T-cell (primary cell): ENCODE data around the gene EML6. TPM values are rescaled to one million over a fixed set of nuclear protein-coding genes. Genes with fewer than 3 reads are reported as not detected.

Experiments used
- ATAC-seq, 4 experiments: fragments of 200-7000 bp in 3 of 4; fragments of 150-1000 bp in 1 of 4; cut with Tn5 transposase; replicated peaks in 1 of 4; 1 replicate in 3 of 4; 2 replicates in 1 of 4; pipeline ENCODE4 v1.10.0; 2021; ENCODE audit warnings: moderate library complexity in 3 of 4, mild to moderate bottlenecking in 2 of 4, moderate number of reproducible peaks in 1 of 4
- CTCF ChIA-PET, 2 donors: fragments of 300-600 bp; sonication (Branson Sonifier 250); formaldehyde crosslinking; loops; one replicate each; lab custom pipeline; 2022; ENCODE audit warnings: antibody characterized with exemption in 2 of 2; lab: Charles Lee
- POLR2A ChIA-PET, 2 donors: fragments of 300-600 bp; sonication (Branson Sonifier 250); formaldehyde crosslinking; loops; one replicate each; lab custom pipeline; 2022; ENCODE audit warnings: antibody characterized with exemption in 2 of 2; lab: Charles Lee
- DNase-seq, 35 experiments: peaks; one replicate each; pipeline versions ENCODE4 v3.0.0 to v3.0.0-alpha.2; 2013 to 2023
- H3K27ac ChIP-seq: one replicate; pipeline ENCODE4 v1.5.1; 2013; ENCODE audit warnings: low read length
- H3K27me3 ChIP-seq, 2 experiments: replicated peaks in 1 of 2; 1 replicate in 1 of 2; 2 replicates in 1 of 2; pipeline versions ENCODE4 v1.6.1 to v1.7.0; 2013; ENCODE audit warnings: low read length in 1 of 2, mixed read lengths in 1 of 2; ENCODE audit not compliant: control insufficient read depth in 2 of 2, insufficient read depth in 2 of 2; ENCODE audit errors: extremely low read depth in 1 of 2
- H3K36me3 ChIP-seq, 2 donors: 1 replicate in 1 of 2; 2 replicates in 1 of 2; pipeline versions ENCODE4 v1.6.1 to v1.7.0; 2013; ENCODE audit warnings: low read length in 1 of 2; ENCODE audit not compliant: control insufficient read depth in 2 of 2, insufficient read depth in 1 of 2; ENCODE audit errors: extremely low read depth in 1 of 2
- H3K4me1 ChIP-seq, 2 experiments: 1 replicate in 1 of 2; 2 replicates in 1 of 2; pipeline versions ENCODE4 v1.6.1 to v1.7.0; 2013; ENCODE audit warnings: low read length in 2 of 2, mixed read lengths in 1 of 2; ENCODE audit not compliant: insufficient read depth in 2 of 2, control insufficient read depth in 1 of 2; ENCODE audit errors: extremely low read depth in 1 of 2
- H3K4me3 ChIP-seq, 2 donors: 1 replicate in 1 of 2; 2 replicates in 1 of 2; pipeline versions ENCODE4 v1.5.1 to v1.7.0; 2013; ENCODE audit warnings: mild to moderate bottlenecking in 2 of 2, low read length in 1 of 2, moderate library complexity in 1 of 2; ENCODE audit not compliant: control insufficient read depth in 1 of 2; ENCODE audit errors: extremely low read depth in 1 of 2
- H3K9me3 ChIP-seq: 2 replicates; pipeline ENCODE4 v1.7.0; 2013
- H3K27ac Mint-ChIP-seq, 2 donors: one replicate each; pipeline ENCODE4 v1.8.0; 2020 to 2021; ENCODE audit warnings: mild to moderate bottlenecking in 2 of 2, mixed read lengths in 2 of 2
- H3K27me3 Mint-ChIP-seq, 2 donors: one replicate each; pipeline ENCODE4 v1.8.0; 2021 to 2022; ENCODE audit warnings: mixed read lengths in 2 of 2
- H3K36me3 Mint-ChIP-seq: one replicate; pipeline ENCODE4 v1.8.0; 2021; ENCODE audit warnings: mixed read lengths
- H3K4me1 Mint-ChIP-seq, 3 donors: one replicate each; pipeline ENCODE4 v1.8.0; 2020 to 2022; ENCODE audit warnings: mixed read lengths in 3 of 3, mild to moderate bottlenecking in 1 of 3
- H3K4me3 Mint-ChIP-seq, 3 donors: one replicate each; pipeline ENCODE4 v1.8.0; 2020 to 2022; ENCODE audit warnings: mild to moderate bottlenecking in 3 of 3, mixed read lengths in 3 of 3, moderate library complexity in 3 of 3
- H3K9me3 Mint-ChIP-seq, 3 donors: one replicate each; pipeline ENCODE4 v1.8.0; 2020 to 2022; ENCODE audit warnings: mixed read lengths in 3 of 3
- WGBS: methylation state at CpG from one replicate; pipeline ENCODE4 v1.1.5; 2013; ENCODE audit warnings: missing lambda C conversion rate; ENCODE audit not compliant: insufficient coverage; 5-methylcytosine and 5-hydroxymethylcytosine counted together
- total RNA-seq, 35 experiments: library from RNA in 6 of 35; stranded (reverse) in 6 of 35; fragments of 120-200 nt in 1 of 35; gene quantifications; one replicate each; pipeline versions ENCODE4 v1.2.1 to v1.2.4 and lab custom pipeline; 2013 to 2026

Gene EML6
- total RNA-seq, 5 donors from 2014 or later (not counting 1 experiment from before 2014, with no cell fraction given): 1.3 to 2.6 (median 1.8) TPM

DNA sequence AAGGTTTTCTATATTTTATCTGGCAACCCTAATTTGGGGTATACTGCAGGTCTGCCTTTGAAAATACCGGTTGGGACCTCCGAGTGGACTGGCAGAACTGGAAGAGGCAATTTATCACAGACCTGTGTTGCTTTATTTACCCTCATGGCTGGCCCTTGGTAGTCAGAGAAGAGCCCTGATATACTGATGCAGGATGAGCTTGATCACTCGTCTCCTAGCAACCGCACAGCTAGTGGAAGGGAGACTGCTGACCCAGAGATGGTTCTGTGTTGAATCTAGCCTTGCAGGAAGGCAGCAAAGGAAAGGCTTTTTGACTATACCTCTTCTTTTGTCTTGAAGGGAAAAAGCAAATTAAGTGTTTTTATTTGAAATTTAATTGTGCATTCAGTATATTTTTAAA, 154.7 kb downstream of the EML6 start:
- H3K27me3 ChIP-seq: no peaks in the 10 kb centered on the region
- Mint-ChIP-seq H3K4me1 (no peaks in the 10 kb centered on the region), H3K36me3 (no peaks in the 10 kb centered on the region), H3K9me3 (no peaks in the 10 kb centered on the region), H3K4me3 (no peak overlapping the region), H3K27ac (no peak overlapping the region), H3K27me3 (peaks cover 0 to 6% of the 10 kb centered on the region in 2 donors)
- POLR2A ChIA-PET: no interaction called here
- no peaks in the 10 kb centered on the region for H3K4me1 ChIP-seq
- DNase-seq (no peak), ATAC-seq (no peak)
- no peaks in the 10 kb centered on the region for H3K36me3 ChIP-seq
- H3K27ac ChIP-seq: no peak overlapping the region
- 91% methylated on average over 4 of the region's 4 CpGs for WGBS
- no peaks in the 10 kb centered on the region for H3K9me3 ChIP-seq
- CTCF ChIA-PET: no interaction called here
- H3K4me3 ChIP-seq: no peak overlapping the region

DNA sequence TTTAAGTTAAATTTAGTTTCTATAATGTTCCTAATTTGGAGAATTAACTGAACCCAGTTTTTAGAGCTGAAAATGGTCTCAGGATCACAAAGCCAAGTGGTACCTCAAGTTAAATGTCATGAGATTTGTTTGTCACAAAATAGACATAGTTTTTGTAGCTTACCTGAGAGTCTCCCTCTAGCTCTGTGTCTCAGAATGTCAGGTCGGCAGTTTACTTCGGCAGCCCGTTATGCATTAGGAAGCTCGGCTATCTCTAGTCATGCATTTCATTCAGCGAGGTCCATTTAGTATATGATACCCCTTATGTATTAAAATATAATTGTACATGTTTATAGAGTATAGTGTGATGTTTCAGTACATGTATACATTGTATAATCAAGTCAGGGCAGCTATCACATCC, 155.6 kb downstream of the EML6 start:
- ChIA-PET POLR2A (no interaction called here), CTCF (no interaction called here)
- Histone ChIP-seq H3K9me3 (no peaks in the 10 kb centered on the region), H3K4me3 (no peak overlapping the region), H3K27me3 (no peaks in the 10 kb centered on the region), H3K27ac (no peak overlapping the region), H3K4me1 (no peaks in the 10 kb centered on the region), H3K36me3 (no peaks in the 10 kb centered on the region)
- DNase-seq: no peak
- ATAC-seq: no peak
- Mint-ChIP-seq H3K27me3 (peaks cover 0 to 6% of the 10 kb centered on the region in 2 donors), H3K4me1 (no peaks in the 10 kb centered on the region), H3K4me3 (no peak overlapping the region), H3K9me3 (no peaks in the 10 kb centered on the region), H3K36me3 (no peaks in the 10 kb centered on the region), H3K27ac (no peak overlapping the region)
- 100% methylated on average over 1 of the region's 5 CpGs for WGBS

- no peaks in the 10 kb centered on the region for H3K9me3 Mint-ChIP-seq
- POLR2A ChIA-PET: interaction anchor here in 1 of 2 donors (0.6 kb wide), 1 partner anchor 1611 kb away, joined by 3 read pairs; no protein-coding TSS in a partner anchor
- CTCF ChIA-PET: no interaction called here
Measured at GRCh38 chr2:54879598-54880332, 156.3 kb downstream of the EML6 start.

GRCh38 chr2:54880428-54880827, 157.0 kb downstream of the EML6 start:
- Mint-ChIP-seq H3K36me3 (no peaks in the 10 kb centered on the region), H3K4me3 (no peak overlapping the region), H3K9me3 (no peaks in the 10 kb centered on the region), H3K27me3 (peaks cover 0 to 6% of the 10 kb centered on the region in 2 donors), H3K4me1 (no peaks in the 10 kb centered on the region), H3K27ac (no peak overlapping the region)
- DNase-seq: no peak
- Histone ChIP-seq H3K27me3 (no peaks in the 10 kb centered on the region), H3K4me3 (no peak overlapping the region), H3K4me1 (no peaks in the 10 kb centered on the region), H3K36me3 (no peaks in the 10 kb centered on the region), H3K9me3 (no peaks in the 10 kb centered on the region), H3K27ac (no peak overlapping the region)
- ChIA-PET POLR2A (interaction anchor here in 1 of 2 donors (0.6 kb wide), 1 partner anchor 1612 kb away, joined by 3 read pairs; no protein-coding TSS in a partner anchor), CTCF (no interaction called here)
- 80% methylated on average over 1 of the region's 1 CpG for WGBS
- no peak for ATAC-seq

More at GRCh38 chr2:54879598-54880332, 156.3 kb downstream of the EML6 start:
- no peak for DNase-seq
- no peaks in the 10 kb centered on the region for H3K4me1 Mint-ChIP-seq
- no peak for ATAC-seq
- Histone ChIP-seq H3K4me1 (no peaks in the 10 kb centered on the region), H3K27ac (no peak overlapping the region), H3K27me3 (no peaks in the 10 kb centered on the region), H3K9me3 (no peaks in the 10 kb centered on the region), H3K4me3 (no peak overlapping the region), H3K36me3 (no peaks in the 10 kb centered on the region)
- H3K36me3 Mint-ChIP-seq: no peaks in the 10 kb centered on the region
- H3K27ac Mint-ChIP-seq: no peak overlapping the region
- WGBS: 72% methylated on average over 9 of the region's 14 CpGs
- no peak overlapping the region for H3K4me3 Mint-ChIP-seq
- peaks cover 0 to 6% of the 10 kb centered on the region in 2 donors for H3K27me3 Mint-ChIP-seq

GRCh38 chr2:54881759-54882158, 158.3 kb downstream of the EML6 start:
- no peaks in the 10 kb centered on the region for H3K36me3 ChIP-seq
- DNase-seq (peak in 2 of 35 experiments; percentile 12 to 21), ATAC-seq (peak in 3 of 4 experiments; percentile 30 to 87 (median 40))
- Mint-ChIP-seq H3K36me3 (no peaks in the 10 kb centered on the region), H3K4me1 (no peaks in the 10 kb centered on the region), H3K4me3 (no peak overlapping the region), H3K9me3 (no peaks in the 10 kb centered on the region), H3K27ac (no peak overlapping the region), H3K27me3 (peaks cover 4 to 7% of the 10 kb centered on the region in 2 donors)
- H3K4me3 ChIP-seq: no peak overlapping the region
- no peak overlapping the region for H3K27ac ChIP-seq
- H3K9me3 ChIP-seq: no peaks in the 10 kb centered on the region
- H3K4me1 ChIP-seq: no peaks in the 10 kb centered on the region
- ChIA-PET POLR2A (interaction anchor here in 1 of 2 donors (0.7 kb wide), 1 partner anchor 1312 kb away, joined by 6 read pairs; no protein-coding TSS in a partner anchor), CTCF (interaction anchor here (0.6 to 0.8 kb wide), 4 partner anchors 43 to 877 kb away, joined by 3 to 7 read pairs (median 4); no protein-coding TSS in a partner anchor)
- 43% methylated on average over 1 of the region's 4 CpGs for WGBS
- no peaks in the 10 kb centered on the region for H3K27me3 ChIP-seq

- Mint-ChIP-seq H3K4me3 (no peak overlapping the region), H3K4me1 (no peaks in the 10 kb centered on the region), H3K27me3 (peaks cover 2 to 16% of the 10 kb centered on the region in 2 donors), H3K36me3 (no peaks in the 10 kb centered on the region), H3K27ac (no peak overlapping the region), H3K9me3 (no peaks in the 10 kb centered on the region)
- Histone ChIP-seq H3K27ac (no peak overlapping the region), H3K36me3 (no peaks in the 10 kb centered on the region), H3K4me3 (no peak overlapping the region), H3K27me3 (no peaks in the 10 kb centered on the region), H3K9me3 (no peaks in the 10 kb centered on the region), H3K4me1 (no peaks in the 10 kb centered on the region)
- DNase-seq (no peak), ATAC-seq (no peak)
- ChIA-PET CTCF (interaction anchor here in 1 of 2 donors (1.4 kb wide), 1 partner anchor 14 kb away, joined by 4 read pairs; no protein-coding TSS in a partner anchor), POLR2A (no interaction called here)
- 100% methylated on average over 1 of the region's 3 CpGs for WGBS
Measured at GRCh38 chr2:54885891-54886290, 162.4 kb downstream of the EML6 start.
